Middle frontal gyrus (tissue), 1 donor: Measurements from ENCODE around the gene CCNH.

Experiments used
- DNase-seq: peaks from one replicate; pipeline ENCODE4 v3.0.0-alpha.2; 2015; ENCODE audit warnings: low spot score; ENCODE audit errors: extremely low spot score

Gene CCNH

GRCh38 chr5:87361536-87362213, 51.1 kb downstream of the CCNH start:
- no peak for DNase-seq

- DNase-seq, result no peak
These were observed 51.7 kb downstream of the CCNH start for GRCh38 chr5:87361031-87361445.

- DNase-seq, result no peak
These were observed 52.6 kb downstream of the CCNH start for GRCh38 chr5:87360132-87360531.

- DNase-seq, result no peak
These were observed 53.6 kb downstream of the CCNH start for GRCh38 chr5:87359106-87359505.

GRCh38 chr5:87354496-87354895, 58.2 kb downstream of the CCNH start:
- no peak for DNase-seq

- no peak for DNase-seq
These were observed 64.9 kb downstream of the CCNH start for GRCh38 chr5:87347841-87348240.

GRCh38 chr5:87347272-87347671, 65.5 kb downstream of the CCNH start:
- DNase-seq, result no peak
